GM21515 (cell line): ENCODE results near the gene KPNA2.
"Not testable (repeated sequence)": the region's sequence is repeated elsewhere in the genome, so short reads cannot be mapped to it uniquely, and the experiment has no call there.

Experiments
- ATAC-seq: cut with Tn5 transposase; IDR thresholded peaks from one replicate; pipeline ENCODE4 v1.9.1; 2021; ENCODE audit not compliant: unreplicated experiment

The KPNA2 gene

DNA sequence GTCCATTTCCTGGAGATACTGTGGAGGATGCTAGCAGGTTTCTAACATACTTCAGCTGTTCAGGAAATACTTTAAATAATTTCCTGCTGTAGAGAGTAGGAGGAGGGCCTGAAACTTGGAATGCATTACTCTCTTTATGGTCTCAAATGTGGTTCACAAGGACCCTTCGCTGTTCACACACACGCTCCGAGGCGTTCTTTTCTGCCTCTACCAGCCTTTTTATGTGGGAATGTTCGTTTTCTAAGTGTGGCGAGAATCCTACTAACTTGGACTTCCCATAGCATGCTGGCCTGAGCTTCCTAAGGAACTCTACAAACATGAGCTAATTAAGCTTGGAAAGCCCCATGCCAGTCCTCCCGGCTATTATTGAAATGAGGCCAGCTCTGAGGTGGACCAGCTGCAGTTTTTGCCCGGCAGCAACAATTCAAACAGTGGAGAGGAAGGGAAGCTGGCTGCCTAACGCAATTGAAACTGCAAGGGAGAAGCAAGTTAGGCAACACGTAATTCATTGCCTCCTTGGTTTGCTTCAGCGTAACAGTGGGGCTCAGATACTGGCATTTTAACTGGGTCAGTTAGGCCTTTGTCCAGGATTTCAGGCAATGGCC lies 18.9 kb downstream of the KPNA2 start:
- no peak for ATAC-seq

DNA sequence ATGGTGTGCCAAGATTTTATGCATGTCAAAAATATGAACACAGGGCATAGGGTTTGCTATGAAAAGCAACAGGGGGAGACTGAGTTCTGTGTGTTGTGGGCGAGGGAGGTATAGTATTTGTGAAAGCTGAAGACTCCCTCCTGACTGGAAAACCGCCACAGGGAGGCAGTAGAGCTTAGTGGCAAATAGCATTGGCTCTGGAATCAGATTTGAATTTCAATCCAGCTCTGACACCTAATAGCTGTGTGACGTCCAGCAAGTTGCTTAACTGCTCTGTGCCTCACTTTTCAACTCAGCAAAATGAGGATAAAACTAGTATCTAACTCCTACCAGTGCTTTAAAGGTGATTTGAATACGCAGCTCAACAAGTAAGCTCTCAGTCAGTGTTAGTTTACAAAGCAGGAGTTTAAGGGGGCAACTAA lies 22.0 kb downstream of the KPNA2 start:
- ATAC-seq = no peak

DNA sequence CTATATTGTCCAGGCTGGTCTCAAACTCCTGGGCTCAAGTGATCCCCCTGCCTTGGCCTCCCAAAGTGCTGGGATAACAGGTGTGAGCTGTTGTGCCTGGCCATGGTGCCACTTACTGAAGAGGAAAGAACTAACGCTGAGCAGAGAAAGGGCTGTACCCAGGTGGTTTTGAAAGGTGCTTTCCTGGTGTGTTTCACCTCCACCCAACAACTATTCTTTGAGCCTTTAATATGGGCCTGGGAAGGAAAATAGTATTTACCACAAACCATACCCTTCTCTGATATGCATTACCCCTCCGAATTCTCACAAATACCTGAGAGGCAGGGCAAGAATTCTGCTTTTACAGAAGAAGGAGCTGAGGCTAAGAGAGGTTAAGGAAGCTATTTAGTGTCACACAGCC lies 24.8 kb downstream of the KPNA2 start:
- no peak for ATAC-seq

DNA sequence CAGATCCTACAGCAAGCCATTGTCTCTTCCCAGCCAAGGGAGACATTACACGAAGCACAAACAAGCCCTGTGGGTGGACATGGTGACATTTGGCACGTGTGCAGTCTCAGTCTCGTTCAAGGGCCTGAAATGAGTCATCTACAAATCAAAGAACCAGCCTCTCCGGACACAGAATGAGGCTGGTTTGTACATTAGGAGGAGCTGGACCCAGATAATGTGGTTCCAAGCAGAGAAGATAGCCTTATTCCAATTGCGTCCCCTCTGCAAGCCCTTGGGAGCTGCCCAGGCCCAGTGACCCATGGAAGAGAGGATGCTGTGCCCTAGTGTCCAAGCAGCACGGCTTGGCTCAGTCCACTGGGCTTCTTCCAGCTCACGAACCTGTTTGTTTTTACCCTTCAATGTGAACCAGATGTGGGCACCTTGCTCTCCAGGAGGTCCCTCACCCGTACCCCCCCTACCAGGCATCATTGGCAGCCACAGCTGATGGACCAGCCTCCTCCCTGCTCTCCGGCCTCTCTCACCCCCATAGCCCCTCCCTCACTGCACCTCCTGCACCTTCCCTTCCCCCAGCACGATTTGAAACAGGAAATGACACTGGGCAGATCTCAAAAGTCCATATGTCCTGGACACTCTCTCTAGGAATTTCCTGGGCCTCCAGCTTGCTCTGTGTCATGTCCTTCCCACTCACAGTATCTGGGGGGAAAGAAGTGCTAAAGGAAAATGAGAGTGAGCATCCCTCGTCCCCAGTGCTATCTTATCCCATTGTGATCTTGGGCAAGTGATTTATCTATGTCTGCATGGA lies 26.2 kb downstream of the KPNA2 start:
- no peak for ATAC-seq

DNA sequence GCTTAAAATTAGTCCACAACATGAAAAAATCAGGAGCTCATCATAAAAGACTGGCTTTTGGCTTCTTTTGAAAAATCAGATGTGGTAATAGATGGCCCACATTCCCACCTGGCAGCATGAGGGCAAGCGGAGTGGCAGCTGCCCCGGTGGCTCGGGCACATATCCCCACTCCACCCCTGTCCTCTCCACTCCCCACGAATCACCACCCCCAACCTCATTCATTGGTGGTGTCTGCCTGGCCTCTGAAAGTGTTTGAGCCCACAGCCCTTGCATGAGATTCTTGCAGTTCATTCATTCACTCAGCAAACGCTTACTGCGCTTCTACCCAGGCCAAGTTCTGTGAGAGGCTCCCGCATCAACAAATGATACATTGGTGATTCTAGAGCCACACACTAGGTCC lies 29.8 kb downstream of the KPNA2 start:
- not testable (repeated sequence) for ATAC-seq

DNA sequence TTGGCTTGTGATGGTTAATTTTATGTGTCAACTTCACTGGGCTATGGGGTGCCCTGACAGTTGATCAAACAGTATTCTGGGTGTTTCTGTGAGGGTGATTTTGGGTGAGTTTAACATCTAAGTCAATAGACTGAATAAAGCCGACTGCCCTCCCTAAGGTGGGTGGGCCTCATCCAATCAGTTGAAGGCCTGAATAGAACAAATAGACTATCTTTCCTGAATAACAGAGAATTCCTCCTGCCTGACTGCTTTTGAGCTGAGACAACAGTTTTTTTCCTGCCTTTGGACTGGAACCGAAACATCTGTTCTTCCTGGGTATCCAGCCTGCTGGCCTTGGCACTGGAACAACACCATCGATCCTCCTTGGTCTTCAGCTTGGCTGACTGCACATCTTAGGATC lies 33.0 kb downstream of the KPNA2 start:
- ATAC-seq = not testable (repeated sequence)

DNA sequence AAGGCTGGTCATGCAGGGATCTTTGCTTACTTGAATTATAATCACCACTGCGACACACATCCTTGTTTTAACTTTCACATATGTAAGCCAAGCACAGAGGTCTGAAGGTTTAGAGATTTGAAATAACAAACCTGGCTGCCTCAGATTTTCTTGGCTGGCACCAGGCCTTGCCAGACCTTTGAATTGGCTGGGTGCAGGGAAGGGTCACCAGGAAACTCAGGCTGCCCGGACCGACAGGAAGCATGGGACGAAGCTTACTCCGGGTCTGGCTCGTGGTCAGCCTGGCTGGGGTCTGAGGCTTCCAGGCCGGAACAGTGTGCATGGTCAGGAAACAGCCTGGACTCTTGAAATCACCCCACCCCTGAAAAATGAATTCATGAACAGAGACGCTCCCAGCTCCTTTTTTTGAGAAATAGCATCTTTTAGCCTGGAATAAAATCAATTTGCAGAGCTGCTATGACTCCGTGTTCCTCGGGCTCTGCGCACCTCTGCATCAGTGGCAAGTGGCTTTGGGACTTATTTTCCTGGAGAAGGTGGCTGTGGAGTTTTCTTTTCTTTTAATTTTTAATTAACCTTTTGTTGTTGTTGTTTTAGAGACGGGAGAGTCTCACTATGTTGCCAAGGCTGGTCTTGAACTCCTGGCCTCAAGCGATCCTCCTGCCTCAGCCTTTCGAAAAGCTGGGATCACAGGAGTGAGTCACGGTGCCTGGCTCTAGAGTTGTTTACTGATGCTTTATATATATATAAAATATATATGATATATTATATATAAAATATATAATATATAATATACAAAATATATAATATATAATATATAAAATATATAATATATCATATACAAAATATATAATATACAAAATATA lies 35.3 kb downstream of the KPNA2 start:
- ATAC-seq = not testable (repeated sequence)

DNA sequence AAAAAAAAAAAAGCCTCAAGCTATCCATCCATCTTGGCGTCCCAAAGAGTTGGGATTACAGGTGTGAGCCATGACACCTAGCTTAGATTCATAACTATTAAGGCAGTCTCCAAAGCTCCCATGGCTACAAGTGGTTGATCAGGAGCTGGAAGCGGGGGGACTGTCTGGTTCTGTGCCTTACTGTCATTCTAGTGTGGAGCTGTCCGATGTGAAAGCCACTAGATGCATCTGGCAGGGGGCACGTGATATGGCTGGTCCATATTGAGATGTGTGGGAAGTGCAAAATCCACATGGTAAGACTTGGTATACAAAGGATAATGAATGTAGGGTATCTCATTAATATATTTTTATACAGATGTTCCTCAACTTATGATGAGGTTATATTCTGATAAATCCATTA lies 38.7 kb downstream of the KPNA2 start:
- ATAC-seq = no peak

DNA sequence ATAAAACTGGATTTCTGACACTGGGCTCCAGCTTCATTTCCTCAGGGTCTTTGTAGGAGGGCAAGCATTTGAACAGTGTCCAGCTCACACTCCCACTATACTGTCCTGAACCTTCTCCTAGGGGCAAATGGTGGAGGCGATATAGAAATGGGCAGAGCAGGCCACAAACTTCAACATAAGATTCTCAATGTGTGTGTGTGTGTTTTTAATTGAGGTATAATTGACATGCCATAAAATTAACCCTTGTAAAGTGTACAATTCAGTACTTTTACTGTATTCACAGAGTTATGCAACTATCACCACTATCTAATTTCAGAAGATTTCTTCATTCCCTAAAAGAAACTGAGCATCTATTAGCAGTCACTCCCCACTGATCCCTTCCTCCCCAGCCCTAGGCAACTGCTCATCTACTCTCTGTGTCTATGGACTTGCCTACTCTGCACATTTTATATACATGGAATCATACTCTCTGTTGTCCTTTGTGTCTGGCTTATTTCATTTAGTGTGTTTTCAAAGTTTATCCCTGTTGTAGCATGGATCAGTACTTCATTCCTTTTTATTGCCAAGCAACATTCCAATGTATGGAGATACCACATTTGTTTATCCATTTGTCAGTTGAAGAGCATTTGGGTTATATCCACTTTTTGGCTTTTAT lies 40.5 kb downstream of the KPNA2 start:
- not testable (repeated sequence) for ATAC-seq

DNA sequence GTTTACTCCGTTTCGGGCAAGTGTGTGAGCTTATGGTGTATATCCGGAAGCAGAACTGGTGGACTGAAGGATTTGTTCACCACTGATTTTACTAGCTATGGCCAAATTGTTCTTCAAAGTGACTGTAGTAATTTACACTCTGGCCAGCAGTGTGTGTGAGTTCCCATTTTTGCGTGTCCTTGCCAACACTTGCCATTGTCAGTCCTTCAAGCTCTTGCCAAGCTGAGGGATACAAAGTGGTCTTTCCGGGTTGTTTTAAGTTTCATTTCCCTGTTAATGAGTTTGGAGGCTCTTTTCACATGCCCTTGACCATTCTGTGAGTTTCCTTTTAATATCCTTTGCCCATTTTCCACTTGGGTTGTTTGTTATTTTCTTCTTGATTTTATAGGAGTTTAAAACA lies 42.0 kb downstream of the KPNA2 start:
- not testable (repeated sequence) for ATAC-seq

DNA sequence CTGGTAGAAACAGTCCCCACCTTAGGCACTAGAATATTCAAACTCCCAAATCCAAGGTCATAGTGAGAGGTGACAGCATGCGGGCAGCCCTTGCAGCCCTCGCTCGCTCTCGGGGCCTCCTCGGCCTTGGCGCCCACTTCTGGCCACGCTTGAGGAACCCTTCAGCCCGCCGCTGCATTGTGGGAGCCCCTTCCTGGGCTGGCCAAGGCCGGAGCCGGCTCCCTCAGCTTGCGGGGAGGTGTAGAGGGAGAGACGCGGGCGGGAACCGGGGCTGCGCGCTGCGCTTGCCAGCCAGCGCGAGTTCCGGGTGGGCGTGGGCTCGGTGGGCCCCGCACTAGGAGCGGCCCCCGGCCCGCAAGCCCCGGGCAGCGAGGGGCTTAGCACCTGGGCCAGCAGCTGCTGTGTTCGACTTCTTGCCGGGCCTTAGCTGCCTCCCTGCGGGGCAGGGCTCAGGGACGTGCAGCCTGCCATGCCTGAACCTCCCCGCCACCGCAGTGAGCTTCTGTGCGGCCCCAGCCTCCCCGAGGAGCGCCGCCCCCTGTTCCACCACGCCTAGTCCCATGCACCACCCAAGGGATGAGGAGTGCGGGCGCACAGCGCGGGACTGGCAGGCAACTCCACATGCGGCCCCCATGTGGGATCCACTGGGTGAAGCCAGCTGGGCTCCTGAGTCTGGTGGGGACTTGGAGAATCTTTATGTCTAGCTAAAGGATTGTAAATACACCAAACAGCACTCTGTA lies 45.0 kb downstream of the KPNA2 start:
- no peak for ATAC-seq

DNA sequence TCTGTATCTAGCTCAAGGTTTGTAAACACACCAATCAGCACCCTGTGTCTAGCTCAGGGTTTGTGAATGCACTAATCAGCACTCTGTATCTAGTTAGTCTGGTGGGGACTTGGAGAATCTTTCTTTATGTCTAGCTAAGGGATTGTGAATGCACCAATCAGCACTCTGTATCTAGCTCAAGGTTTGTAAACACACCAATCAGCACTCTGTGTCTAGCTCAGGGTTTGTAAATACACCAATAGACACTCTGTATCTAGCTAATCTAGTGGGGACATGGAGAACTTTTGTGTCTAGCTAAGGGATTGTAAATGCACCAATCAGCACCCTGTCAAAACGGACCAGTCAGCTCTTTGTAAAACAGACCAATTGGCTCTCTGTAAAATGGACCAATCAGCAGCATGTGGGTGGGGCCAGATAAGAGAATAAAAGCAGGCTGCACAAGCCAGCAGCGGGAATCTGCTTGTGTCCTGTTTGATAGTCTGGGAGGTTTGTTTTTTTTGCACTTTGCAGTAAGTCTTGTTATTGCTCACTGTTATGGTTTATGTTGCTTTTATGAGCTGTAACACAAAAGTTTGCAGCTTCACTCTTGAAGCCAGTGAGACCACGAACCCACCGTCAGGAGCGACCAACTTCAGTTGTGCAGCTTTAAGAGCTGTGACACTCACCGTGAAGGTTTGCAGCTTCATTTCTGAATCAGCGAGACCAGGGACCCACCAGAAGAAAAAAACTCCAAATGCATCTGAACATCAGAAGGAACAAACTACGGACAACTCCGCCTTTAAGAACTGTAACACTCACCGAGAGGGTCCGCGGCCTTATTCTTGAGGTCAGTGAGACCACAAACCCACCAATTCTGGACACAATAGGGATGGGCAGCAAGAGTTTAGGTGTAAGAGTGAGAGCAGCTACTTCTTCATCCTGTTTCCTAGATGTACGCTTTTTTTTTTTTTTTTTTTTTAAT lies 46.0 kb downstream of the KPNA2 start:
- ATAC-seq = not testable (repeated sequence)

DNA sequence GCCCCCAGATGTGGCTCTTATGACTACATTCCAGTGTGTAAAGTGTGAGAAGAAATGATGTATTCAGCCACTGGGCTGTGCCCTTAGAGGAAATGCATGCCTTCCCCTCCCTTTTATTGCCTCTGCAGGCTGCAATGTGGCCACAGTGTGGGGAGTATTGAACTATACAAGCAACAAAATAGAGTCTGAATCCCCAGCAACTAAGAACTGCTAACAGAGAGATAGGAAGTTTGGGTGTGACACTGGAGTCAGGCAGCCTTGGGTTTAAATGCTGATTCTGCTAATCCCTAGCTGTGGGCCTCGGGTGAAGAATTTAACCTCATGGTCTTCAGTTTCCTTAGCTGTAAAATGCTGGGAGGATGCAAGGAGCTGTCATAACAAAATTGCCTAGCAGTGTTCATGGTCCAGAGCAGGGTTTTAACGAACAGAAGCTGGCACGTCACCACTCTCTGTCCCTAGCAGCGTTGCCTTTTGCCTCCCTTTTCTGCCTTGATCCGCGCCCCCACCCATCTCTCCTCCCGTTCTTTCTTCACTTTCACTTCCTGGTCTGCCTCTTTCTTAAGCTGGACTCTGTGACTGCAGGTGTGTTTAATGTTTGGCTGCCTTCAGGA lies 50.3 kb downstream of the KPNA2 start:
- peak; percentile 43 for ATAC-seq

DNA sequence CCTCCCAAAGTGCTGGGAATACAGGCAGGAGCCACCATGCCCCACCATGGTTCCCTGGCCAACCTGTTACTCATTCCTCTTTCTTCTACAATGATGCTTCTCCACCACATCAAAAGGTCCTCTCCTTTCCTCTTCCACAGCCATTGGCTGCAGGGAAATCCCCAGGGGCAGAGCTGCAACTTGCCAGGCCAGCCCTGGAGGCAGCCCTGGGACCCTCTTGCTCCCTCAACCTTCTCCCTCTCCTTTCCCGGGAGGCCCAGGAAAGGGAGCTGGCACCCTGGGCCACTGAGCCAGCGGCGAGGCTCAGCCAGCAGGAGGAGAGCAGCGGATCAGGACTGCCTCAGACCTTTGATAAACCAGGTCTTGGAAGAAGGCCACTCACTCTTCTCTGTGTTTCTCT lies 51.1 kb downstream of the KPNA2 start:
- ATAC-seq = not testable (repeated sequence)

DNA sequence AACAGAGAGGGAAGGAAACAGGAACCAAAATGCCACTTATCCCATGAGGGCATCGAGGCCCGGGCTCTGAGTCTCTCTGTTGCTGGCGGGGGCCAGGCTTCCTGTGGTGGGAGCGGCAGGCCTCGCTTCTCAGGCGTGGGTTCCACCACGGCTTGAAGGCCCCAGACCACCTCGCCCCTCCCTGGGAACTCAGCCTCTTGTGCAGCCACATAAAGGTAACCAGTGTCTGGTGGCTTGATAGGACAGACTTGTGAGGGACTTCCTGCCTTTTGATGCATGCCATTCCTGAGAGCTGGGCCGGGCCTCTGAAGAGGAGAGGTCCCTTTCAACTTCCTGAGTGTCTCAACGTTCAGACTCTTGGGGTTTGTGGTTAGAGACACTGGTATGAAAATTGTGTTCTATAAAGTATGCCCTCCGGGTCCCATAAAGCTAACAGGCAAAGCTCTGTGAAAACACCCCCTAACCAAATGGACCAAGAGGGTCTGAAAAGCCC lies 51.6 kb downstream of the KPNA2 start:
- peak; percentile 54 for ATAC-seq

DNA sequence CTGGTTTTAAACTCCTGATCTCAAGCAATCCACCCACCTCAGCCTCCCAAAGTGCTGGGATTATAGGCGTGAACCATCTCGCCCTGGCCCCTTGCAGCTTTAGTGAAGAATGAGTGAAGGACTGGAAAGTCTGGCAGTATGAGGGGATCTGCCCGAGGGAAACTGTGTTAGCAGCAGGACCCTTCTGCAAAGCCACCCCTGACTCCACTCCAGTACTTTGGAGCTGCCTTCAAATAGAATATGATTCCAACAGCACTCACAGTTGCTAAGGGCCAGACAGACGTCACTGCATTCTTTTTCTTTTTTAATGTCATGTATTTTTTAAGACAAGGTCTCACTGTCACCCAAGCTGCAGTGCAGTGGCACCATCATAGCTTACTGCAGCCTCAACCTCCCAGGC lies 52.3 kb downstream of the KPNA2 start:
- ATAC-seq = no peak

DNA sequence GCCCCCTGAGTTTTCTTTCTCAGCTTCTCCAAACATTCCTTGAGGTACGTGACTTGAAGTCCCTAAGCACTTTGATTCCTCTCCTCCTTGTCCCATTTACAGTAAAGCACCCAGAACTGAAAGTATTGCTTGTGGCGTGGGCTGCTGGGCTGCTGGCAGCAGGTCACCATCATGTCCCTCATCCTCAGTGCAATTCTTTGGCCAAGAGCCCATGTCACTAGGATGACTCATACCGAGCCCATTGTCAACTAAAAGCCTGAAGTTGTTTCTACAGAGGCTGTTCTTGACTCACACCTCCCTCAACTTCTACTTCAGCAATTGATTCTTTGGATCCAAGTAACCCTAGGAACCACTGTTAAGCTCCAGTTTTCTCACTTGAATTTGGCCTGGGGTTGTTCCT lies 54.3 kb downstream of the KPNA2 start:
- no peak for ATAC-seq

DNA sequence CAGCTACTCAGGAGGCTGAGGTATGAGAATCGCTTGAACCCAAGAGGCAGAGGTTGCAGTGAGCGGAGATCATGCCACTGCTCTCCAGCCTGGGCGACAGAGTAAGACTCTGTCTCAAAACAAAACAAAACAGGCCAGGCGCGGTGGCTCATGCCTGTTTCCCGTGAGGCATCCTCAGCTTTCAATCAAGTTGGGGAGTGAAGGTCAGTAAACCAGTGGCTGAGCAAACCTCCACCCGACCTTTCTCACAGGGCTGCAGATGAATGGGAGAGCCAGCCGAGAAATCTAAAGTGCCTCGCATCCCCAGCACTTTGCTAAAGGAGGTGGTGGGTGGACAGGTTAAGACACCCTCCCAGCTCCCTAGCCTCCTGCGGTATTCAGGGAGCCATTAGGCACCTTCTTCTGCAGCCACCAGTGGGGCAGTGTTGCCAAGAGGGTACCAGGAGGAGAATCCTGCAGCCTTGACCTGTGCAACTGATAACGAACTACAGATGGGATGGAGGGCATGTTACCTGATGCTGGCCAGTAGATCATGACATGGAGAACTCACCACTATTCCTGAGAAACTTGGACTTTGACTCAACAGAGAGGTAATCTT lies 59.0 kb downstream of the KPNA2 start:
- ATAC-seq = no peak
